Neuronal stem cell (in vitro differentiated cells): Measurements from ENCODE around the gene RABGAP1.

Experiments
- DNase-seq: peaks from one replicate; pipeline ENCODE4 v3.0.0-alpha.2; 2013; ENCODE audit warnings: low spot score
- H2AFZ ChIP-seq: one replicate; pipeline ENCODE4 v1.6.1; 2013; ENCODE audit warnings: mild to moderate bottlenecking, low read length, inconsistent platforms
- H2AK5ac ChIP-seq: 2 replicates; pipeline ENCODE4 v1.6.1; 2013; ENCODE audit warnings: low read depth, mild to moderate bottlenecking, inconsistent platforms, low read length, moderate library complexity, mixed read lengths
- H2BK120ac ChIP-seq: 2 replicates; pipeline ENCODE4 v1.6.1; 2013; ENCODE audit warnings: low read depth, mild to moderate bottlenecking, inconsistent platforms, low read length, moderate library complexity, mixed read lengths
- H2BK12ac ChIP-seq: one replicate; pipeline ENCODE4 v1.6.1; 2013; ENCODE audit warnings: low read length, inconsistent platforms
- H2BK15ac ChIP-seq: 2 replicates; pipeline ENCODE4 v1.6.1; 2013; ENCODE audit warnings: mild to moderate bottlenecking, low read length, inconsistent platforms, mixed read lengths
- H2BK5ac ChIP-seq: one replicate; pipeline ENCODE4 v1.6.1; 2013; ENCODE audit warnings: inconsistent platforms, mild to moderate bottlenecking, low read length, moderate library complexity
- H3K14ac ChIP-seq: one replicate; pipeline ENCODE4 v1.6.1; 2013; ENCODE audit warnings: low read length, inconsistent platforms
- H3K18ac ChIP-seq: 2 replicates; pipeline ENCODE4 v1.6.1; 2013; ENCODE audit warnings: low read length, inconsistent platforms
- H3K23ac ChIP-seq: 2 replicates; pipeline ENCODE4 v1.6.1; 2013; ENCODE audit warnings: low read depth, mild to moderate bottlenecking, mixed read lengths, low read length, inconsistent platforms; ENCODE audit not compliant: poor library complexity
- H3K27ac ChIP-seq: replicated peaks from 3 replicates; pipeline ENCODE4 v1.5.1; 2013; ENCODE audit warnings: low read length, inconsistent platforms
- H3K27me3 ChIP-seq, 3 experiments: 2 replicates each; pipeline ENCODE4 v1.6.1; 2013; ENCODE audit warnings: low read length in 3 of 3, mild to moderate bottlenecking in 2 of 3, inconsistent platforms in 1 of 3, low read depth in 1 of 3, mixed read lengths in 1 of 3, moderate library complexity in 1 of 3; ENCODE audit not compliant: control insufficient read depth in 3 of 3, insufficient read depth in 3 of 3
- H3K36me3 ChIP-seq, 2 donors: replicated peaks in 1 of 2; 2 replicates each; pipeline ENCODE4 v1.6.1; 2013; ENCODE audit warnings: low read length in 2 of 2; ENCODE audit not compliant: control insufficient read depth in 2 of 2, insufficient read depth in 2 of 2
- H3K4ac ChIP-seq: 2 replicates; pipeline ENCODE4 v1.6.1; 2013; ENCODE audit warnings: inconsistent platforms, mild to moderate bottlenecking, low read length, moderate library complexity
- H3K4me1 ChIP-seq, 2 donors: 1 replicate in 1 of 2; 2 replicates in 1 of 2; pipeline ENCODE4 v1.6.1; 2013; ENCODE audit warnings: low read length in 2 of 2, low read depth in 1 of 2; ENCODE audit not compliant: control insufficient read depth in 2 of 2, insufficient read depth in 1 of 2
- H3K4me2 ChIP-seq: one replicate; pipeline ENCODE4 v1.6.1; 2013; ENCODE audit warnings: mild to moderate bottlenecking, low read length, inconsistent platforms; ENCODE audit not compliant: insufficient read depth, poor library complexity, severe bottlenecking
- H3K4me3 ChIP-seq, 2 donors: 2 replicates each; pipeline ENCODE4 v1.5.1; 2013; ENCODE audit warnings: low read length in 2 of 2, mild to moderate bottlenecking in 2 of 2, inconsistent platforms in 1 of 2, moderate library complexity in 1 of 2
- H3K79me1 ChIP-seq: one replicate; pipeline ENCODE4 v1.6.1; 2013; ENCODE audit warnings: low read depth, mild to moderate bottlenecking, inconsistent platforms, low read length, moderate library complexity
- H3K9ac ChIP-seq: one replicate; pipeline ENCODE4 v1.6.1; 2013; ENCODE audit warnings: mild to moderate bottlenecking, low read depth, low read length, inconsistent platforms; ENCODE audit not compliant: poor library complexity
- H3K9me3 ChIP-seq, 2 donors: replicated peaks in 1 of 2; 2 replicates each; pipeline versions ENCODE3 to v1.6.1; 2013; ENCODE audit warnings: low read length in 2 of 2, mild to moderate bottlenecking in 2 of 2, inconsistent platforms in 1 of 2, low read depth in 1 of 2, mixed read lengths in 1 of 2, moderate library complexity in 1 of 2; ENCODE audit not compliant: control insufficient read depth in 2 of 2, insufficient read depth in 1 of 2
- H4K8ac ChIP-seq: one replicate; pipeline ENCODE4 v1.6.1; 2013; ENCODE audit warnings: low read depth, mild to moderate bottlenecking, inconsistent platforms, low read length, moderate library complexity
- H4K91ac ChIP-seq: one replicate; pipeline ENCODE4 v1.6.1; 2013; ENCODE audit warnings: low read length, low read depth, mild to moderate bottlenecking, inconsistent platforms; ENCODE audit not compliant: poor library complexity
- WGBS, 2 donors: extraction: QIAGEN DNeasy Blood & Tissue Kit; methylation state at CpG; one replicate each; pipeline ENCODE4 v1.1.7; 2013; ENCODE audit warnings: missing lambda C conversion rate in 2 of 2, mixed read lengths in 1 of 2; ENCODE audit not compliant: insufficient read length in 2 of 2, insufficient replicate concordance in 1 of 2; ENCODE audit errors: extremely low coverage in 2 of 2; 5-methylcytosine and 5-hydroxymethylcytosine counted together

The RABGAP1 gene

GRCh38 chr9:123105490-123105889 lies 164.7 kb downstream of the RABGAP1 start:
- no peak overlapping the region for H2AK5ac ChIP-seq
- H2BK12ac ChIP-seq: no peak overlapping the region
- H3K4me3 ChIP-seq: no peak overlapping the region
- H3K79me1 ChIP-seq: no peaks in the 10 kb centered on the region
- WGBS, 2 donors: 100% methylated on average over 1 of the region's 5 CpGs
- H4K8ac ChIP-seq: no peak overlapping the region
- H3K18ac ChIP-seq: no peak overlapping the region
- no peak for DNase-seq
- no peak overlapping the region for H2BK15ac ChIP-seq
- no peak overlapping the region for H3K4me2 ChIP-seq
- no peak overlapping the region for H3K14ac ChIP-seq
- no peak overlapping the region for H3K9ac ChIP-seq
- no peak overlapping the region for H4K91ac ChIP-seq
- H2BK120ac ChIP-seq: no peak overlapping the region
- H3K27me3 ChIP-seq: no peaks in the 10 kb centered on the region
- no peak overlapping the region for H2AFZ ChIP-seq
- no peak overlapping the region for H3K27ac ChIP-seq
- peaks cover 44 to 98% of the 10 kb centered on the region in 2 donors for H3K36me3 ChIP-seq
- H3K4me1 ChIP-seq: peaks cover 0 to 8% of the 10 kb centered on the region in 2 donors
- H2BK5ac ChIP-seq: no peak overlapping the region
- no peak overlapping the region for H3K23ac ChIP-seq
- no peaks in the 10 kb centered on the region for H3K9me3 ChIP-seq
- no peak overlapping the region for H3K4ac ChIP-seq

GRCh38 chr9:123107639-123108285 lies 166.9 kb downstream of the RABGAP1 start:
- Histone ChIP-seq H3K4me3 (no peak overlapping the region), H3K27ac (no peak overlapping the region), H3K4me2 (no peak overlapping the region), H3K23ac (no peak overlapping the region), H2BK120ac (no peak overlapping the region), H4K8ac (no peak overlapping the region), H2AFZ (no peak overlapping the region), H3K14ac (no peak overlapping the region), H3K79me1 (no peaks in the 10 kb centered on the region), H3K4me1 (peaks cover 0 to 7% of the 10 kb centered on the region in 2 donors), H2BK15ac (no peak overlapping the region), H2AK5ac (no peak overlapping the region), H3K27me3 (no peaks in the 10 kb centered on the region), H3K36me3 (peaks cover 38 to 82% of the 10 kb centered on the region in 2 donors), H2BK5ac (no peak overlapping the region), H3K9ac (no peak overlapping the region), H3K4ac (no peak overlapping the region), H2BK12ac (no peak overlapping the region), H3K18ac (no peak overlapping the region), H3K9me3 (no peaks in the 10 kb centered on the region), H4K91ac (no peak overlapping the region)
- no peak for DNase-seq
- no CpG with 5 or more reads among the region's 11 CpGs for WGBS, 2 donors

GRCh38 chr9:123108976-123109375 lies 168.2 kb downstream of the RABGAP1 start:
- Histone ChIP-seq H3K4me1 (peaks cover 0 to 3% of the 10 kb centered on the region in 2 donors), H2BK120ac (no peak overlapping the region), H3K9ac (no peak overlapping the region), H4K8ac (no peak overlapping the region), H3K79me1 (no peaks in the 10 kb centered on the region), H4K91ac (no peak overlapping the region), H3K18ac (no peak overlapping the region), H3K4me2 (no peak overlapping the region), H2BK12ac (no peak overlapping the region), H3K4ac (no peak overlapping the region), H3K36me3 (peaks cover 33 to 79% of the 10 kb centered on the region in 2 donors), H3K23ac (no peak overlapping the region), H3K27ac (no peak overlapping the region), H3K27me3 (no peaks in the 10 kb centered on the region), H3K4me3 (no peak overlapping the region), H2AFZ (no peak overlapping the region), H3K14ac (no peak overlapping the region), H2BK15ac (no peak overlapping the region), H2AK5ac (no peak overlapping the region), H3K9me3 (no peaks in the 10 kb centered on the region), H2BK5ac (no peak overlapping the region)
- WGBS, 2 donors: no CpG with 5 or more reads among the region's 9 CpGs
- no peak for DNase-seq

GRCh38 chr9:123109540-123110279 lies 168.9 kb downstream of the RABGAP1 start:
- Histone ChIP-seq H3K23ac (no peak overlapping the region), H4K91ac (no peak overlapping the region), H2BK15ac (no peak overlapping the region), H4K8ac (no peak overlapping the region), H3K14ac (no peak overlapping the region), H2BK5ac (no peak overlapping the region), H2AK5ac (no peak overlapping the region), H2AFZ (no peak overlapping the region), H3K4me1 (peaks cover 0 to 3% of the 10 kb centered on the region in 2 donors), H2BK120ac (no peak overlapping the region), H3K79me1 (no peaks in the 10 kb centered on the region), H3K9me3 (no peaks in the 10 kb centered on the region), H3K36me3 (peaks cover 33 to 79% of the 10 kb centered on the region in 2 donors), H3K27ac (no peak overlapping the region), H3K18ac (no peak overlapping the region), H2BK12ac (no peak overlapping the region), H3K27me3 (no peaks in the 10 kb centered on the region), H3K4me2 (no peak overlapping the region), H3K4ac (no peak overlapping the region), H3K4me3 (no peak overlapping the region), H3K9ac (no peak overlapping the region)
- WGBS, 2 donors: no CpG with 5 or more reads among the region's 15 CpGs
- DNase-seq: no peak
